HepG2 (cell line): ENCODE results near the gene PDILT. TPM values are rescaled to one million over a fixed set of nuclear protein-coding genes. Genes with fewer than 3 reads are reported as not detected.
A peak's percentile ranks its signal among the peaks of the same experiment; 100 is the strongest.

Experiments
- ARHGAP35 ChIP-seq: sonication (generic); formaldehyde crosslinking; IDR thresholded peaks from 2 replicates; pipeline ENCODE4 v1.9.0; 2022; ENCODE audit warnings: mild to moderate bottlenecking, inconsistent platforms, moderate library complexity, missing genetic modification reagents, borderline replicate concordance
- GPBP1L1 ChIP-seq: sonication (generic); formaldehyde crosslinking; IDR thresholded peaks from 2 replicates; pipeline ENCODE4 v1.5.0; 2020; ENCODE audit warnings: mild to moderate bottlenecking, missing genetic modification reagents
- HHEX ChIP-seq: IDR thresholded peaks from 2 replicates; pipeline ENCODE4 v1.6.1; 2016; ENCODE audit warnings: control low read depth
- KDM2A ChIP-seq: sonication (generic); formaldehyde crosslinking; IDR thresholded peaks from 2 replicates; pipeline ENCODE4 v1.4.0; 2020; ENCODE audit warnings: low read depth, missing genetic modification reagents, borderline replicate concordance
- MTA1 ChIP-seq: sonication (generic); formaldehyde crosslinking; IDR thresholded peaks from 2 replicates; pipeline ENCODE4 v1.4.0; 2020; ENCODE audit warnings: missing genetic modification reagents, mild to moderate bottlenecking, borderline replicate concordance
- PHB2 ChIP-seq: fragments of 450-650 bp; IDR thresholded peaks from 2 replicates; pipeline ENCODE4 v1.6.1; 2018; ENCODE audit not compliant: partially characterized antibody
- RXRA ChIP-seq: sonication (generic); formaldehyde crosslinking; IDR thresholded peaks from 2 replicates; pipeline ENCODE4 v1.5.1; 2020; ENCODE audit warnings: missing genetic modification reagents
- SMAD1 ChIP-seq: sonication (generic); formaldehyde crosslinking; IDR thresholded peaks from 2 replicates; pipeline ENCODE4 v1.4.0; 2020; ENCODE audit warnings: missing genetic modification reagents, low read depth, mild to moderate bottlenecking, borderline replicate concordance
- SP4 ChIP-seq: sonication (generic); formaldehyde crosslinking; IDR thresholded peaks from 2 replicates; pipeline ENCODE4 v1.8.1; 2023; ENCODE audit warnings: mild to moderate bottlenecking, missing genetic modification reagents
- ZBTB21 ChIP-seq: sonication (generic); formaldehyde crosslinking; IDR thresholded peaks from 2 replicates; pipeline ENCODE4 v1.4.0; 2020; ENCODE audit warnings: missing genetic modification reagents
- ZFP82 ChIP-seq: sonication (generic); formaldehyde crosslinking; IDR thresholded peaks from 2 replicates; pipeline ENCODE4 v1.5.1; 2020; ENCODE audit warnings: mild to moderate bottlenecking, missing genetic modification reagents, borderline replicate concordance
- ZMYM4 ChIP-seq: sonication (generic); formaldehyde crosslinking; IDR thresholded peaks from 2 replicates; pipeline ENCODE4 v1.8.1; 2023; ENCODE audit warnings: mild to moderate bottlenecking, missing genetic modification reagents
- ZNF275 ChIP-seq: sonication (generic); formaldehyde crosslinking; IDR thresholded peaks from 2 replicates; pipeline ENCODE4 v1.8.0; 2022; ENCODE audit warnings: missing genetic modification reagents, mild to moderate bottlenecking, inconsistent platforms, borderline replicate concordance
- ZNF3 ChIP-seq: IDR thresholded peaks from 2 replicates; pipeline ENCODE4 v1.7.0; 2017; ENCODE audit warnings: inconsistent platforms
- ZNF501 ChIP-seq: sonication (generic); formaldehyde crosslinking; IDR thresholded peaks from 2 replicates; pipeline ENCODE4 v1.5.1; 2020; ENCODE audit warnings: mild to moderate bottlenecking, moderate library complexity, missing genetic modification reagents
- ZNF614 ChIP-seq: IDR thresholded peaks from 2 replicates; pipeline ENCODE4 v1.6.1; 2018; ENCODE audit warnings: missing biosample characterization, missing genetic modification reagents, inconsistent platforms, borderline replicate concordance
- polyA plus RNA-seq, 8 experiments: library from polyadenylated mRNA; depleted of rRNA in 3 of 8; stranded (reverse) in 7 of 8; unstranded in 1 of 8; fragments of >200 nt; fragmentation: Illumina TruSeq in 4 of 8; extraction: Trizol in 4 of 8; gene quantifications; 2 replicates each; pipeline versions ENCODE4 v1.2.1 to v1.2.3, GENCODE V29; 2011 to 2016; ENCODE audit warnings: low read depth in 4 of 8, missing spikeins in 1 of 8, mixed read lengths in 1 of 8; ENCODE audit not compliant: insufficient read depth in 1 of 8
- total RNA-seq, 5 experiments: library from RNA; depleted of rRNA; stranded (reverse); fragments of >200 nt; fragmentation: Illumina TruSeq; extraction: Trizol; gene quantifications; 2 replicates each; pipeline ENCODE4 v1.2.3, GENCODE V29; 2016; ENCODE audit warnings: low read depth in 1 of 5
- TF ChIP-seq, protein P1 (sequence below): sonication (generic); formaldehyde crosslinking; IDR thresholded peaks from 2 replicates; pipeline ENCODE4 v1.4.0; 2020; ENCODE audit warnings: low read depth, missing genetic modification reagents
- TF ChIP-seq, protein P2 (sequence below): sonication (generic); formaldehyde crosslinking; IDR thresholded peaks from 2 replicates; pipeline ENCODE4 v1.5.0; 2020; ENCODE audit warnings: mild to moderate bottlenecking, missing genetic modification reagents, borderline replicate concordance

Gene PDILT
- total and polyA plus RNA-seq, 2 of the 13 experiments (the other 11 are each of a cell fraction or from before 2014, with no cell fraction given): not detected

- TF ChIP-seq, protein P1, sequence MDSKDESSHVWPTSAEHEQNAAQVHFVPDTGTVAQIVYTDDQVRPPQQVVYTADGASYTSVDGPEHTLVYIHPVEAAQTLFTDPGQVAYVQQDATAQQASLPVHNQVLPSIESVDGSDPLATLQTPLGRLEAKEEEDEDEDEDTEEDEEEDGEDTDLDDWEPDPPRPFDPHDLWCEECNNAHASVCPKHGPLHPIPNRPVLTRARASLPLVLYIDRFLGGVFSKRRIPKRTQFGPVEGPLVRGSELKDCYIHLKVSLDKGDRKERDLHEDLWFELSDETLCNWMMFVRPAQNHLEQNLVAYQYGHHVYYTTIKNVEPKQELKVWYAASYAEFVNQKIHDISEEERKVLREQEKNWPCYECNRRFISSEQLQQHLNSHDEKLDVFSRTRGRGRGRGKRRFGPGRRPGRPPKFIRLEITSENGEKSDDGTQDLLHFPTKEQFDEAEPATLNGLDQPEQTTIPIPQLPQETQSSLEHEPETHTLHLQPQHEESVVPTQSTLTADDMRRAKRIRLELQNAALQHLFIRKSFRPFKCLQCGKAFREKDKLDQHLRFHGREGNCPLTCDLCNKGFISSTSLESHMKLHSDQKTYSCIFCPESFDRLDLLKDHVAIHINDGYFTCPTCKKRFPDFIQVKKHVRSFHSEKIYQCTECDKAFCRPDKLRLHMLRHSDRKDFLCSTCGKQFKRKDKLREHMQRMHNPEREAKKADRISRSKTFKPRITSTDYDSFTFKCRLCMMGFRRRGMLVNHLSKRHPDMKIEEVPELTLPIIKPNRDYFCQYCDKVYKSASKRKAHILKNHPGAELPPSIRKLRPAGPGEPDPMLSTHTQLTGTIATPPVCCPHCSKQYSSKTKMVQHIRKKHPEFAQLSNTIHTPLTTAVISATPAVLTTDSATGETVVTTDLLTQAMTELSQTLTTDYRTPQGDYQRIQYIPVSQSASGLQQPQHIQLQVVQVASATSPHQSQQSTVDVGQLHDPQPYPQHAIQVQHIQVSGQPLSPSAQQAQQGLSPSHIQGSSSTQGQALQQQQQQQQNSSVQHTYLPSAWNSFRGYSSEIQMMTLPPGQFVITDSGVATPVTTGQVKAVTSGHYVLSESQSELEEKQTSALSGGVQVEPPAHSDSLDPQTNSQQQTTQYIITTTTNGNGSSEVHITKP: peak; percentile 21; the same call in 1 of the 2 replicates
- TF ChIP-seq PHB2 (no peak), KDM2A (CRISPR knock-in tag) (0 out of 2 replicates have a peak, but pooled peaks have one; percentile 27), ZBTB21 (CRISPR knock-in tag) (no peak), ZFP82 (CRISPR knock-in tag) (no peak), HHEX (CRISPR knock-in tag) (no peak), ZNF3 (no peak), GPBP1L1 (CRISPR knock-in tag) (no peak), ZNF275 (CRISPR knock-in tag) (no peak), SP4 (CRISPR knock-in tag) (peak; percentile 57; the same call in 1 of the 2 replicates), ARHGAP35 (CRISPR knock-in tag) (peak; percentile 80; the same call in 1 of the 2 replicates), RXRA (CRISPR knock-in tag) (peak; percentile 57; the same call in 1 of the 2 replicates), MTA1 (CRISPR knock-in tag) (peak; percentile 35; the same call in 1 of the 2 replicates), ZNF614 (CRISPR knock-in tag) (no peak), ZMYM4 (CRISPR knock-in tag) (peak; percentile 43; the same call in 1 of the 2 replicates), ZNF501 (CRISPR knock-in tag) (peak; percentile 71; the same call in 1 of the 2 replicates), SMAD1 (CRISPR knock-in tag) (0 out of 2 replicates have a peak, but pooled peaks have one; percentile 74)
- TF ChIP-seq, protein P2, sequence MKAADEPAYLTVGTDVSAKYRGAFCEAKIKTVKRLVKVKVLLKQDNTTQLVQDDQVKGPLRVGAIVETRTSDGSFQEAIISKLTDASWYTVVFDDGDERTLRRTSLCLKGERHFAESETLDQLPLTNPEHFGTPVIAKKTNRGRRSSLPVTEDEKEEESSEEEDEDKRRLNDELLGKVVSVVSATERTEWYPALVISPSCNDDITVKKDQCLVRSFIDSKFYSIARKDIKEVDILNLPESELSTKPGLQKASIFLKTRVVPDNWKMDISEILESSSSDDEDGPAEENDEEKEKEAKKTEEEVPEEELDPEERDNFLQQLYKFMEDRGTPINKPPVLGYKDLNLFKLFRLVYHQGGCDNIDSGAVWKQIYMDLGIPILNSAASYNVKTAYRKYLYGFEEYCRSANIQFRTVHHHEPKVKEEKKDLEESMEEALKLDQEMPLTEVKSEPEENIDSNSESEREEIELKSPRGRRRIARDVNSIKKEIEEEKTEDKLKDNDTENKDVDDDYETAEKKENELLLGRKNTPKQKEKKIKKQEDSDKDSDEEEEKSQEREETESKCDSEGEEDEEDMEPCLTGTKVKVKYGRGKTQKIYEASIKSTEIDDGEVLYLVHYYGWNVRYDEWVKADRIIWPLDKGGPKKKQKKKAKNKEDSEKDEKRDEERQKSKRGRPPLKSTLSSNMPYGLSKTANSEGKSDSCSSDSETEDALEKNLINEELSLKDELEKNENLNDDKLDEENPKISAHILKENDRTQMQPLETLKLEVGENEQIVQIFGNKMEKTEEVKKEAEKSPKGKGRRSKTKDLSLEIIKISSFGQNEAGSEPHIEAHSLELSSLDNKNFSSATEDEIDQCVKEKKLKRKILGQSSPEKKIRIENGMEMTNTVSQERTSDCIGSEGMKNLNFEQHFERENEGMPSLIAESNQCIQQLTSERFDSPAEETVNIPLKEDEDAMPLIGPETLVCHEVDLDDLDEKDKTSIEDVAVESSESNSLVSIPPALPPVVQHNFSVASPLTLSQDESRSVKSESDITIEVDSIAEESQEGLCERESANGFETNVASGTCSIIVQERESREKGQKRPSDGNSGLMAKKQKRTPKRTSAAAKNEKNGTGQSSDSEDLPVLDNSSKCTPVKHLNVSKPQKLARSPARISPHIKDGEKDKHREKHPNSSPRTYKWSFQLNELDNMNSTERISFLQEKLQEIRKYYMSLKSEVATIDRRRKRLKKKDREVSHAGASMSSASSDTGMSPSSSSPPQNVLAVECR: no peak; the same call in 1 of the 2 replicates
These were observed 3.0 kb downstream of the PDILT start (continued) for GRCh38 chr16:20401475-20402016.
